SK-MEL-5 (cell line): ENCODE results near the gene UBE2V1. TPM values are rescaled to one million over a fixed set of nuclear protein-coding genes. Genes with fewer than 3 reads are reported as not detected.

Source experiments
- DNase-seq: peaks from one replicate; pipeline ENCODE4 v3.0.0-alpha.2; 2016; ENCODE audit warnings: low read depth, low spot score
- in situ Hi-C: cut with HindIII; loops from 2 replicates; pipeline ENCODE4 v1.10.0; 2016; ENCODE audit warnings: low sequenced_read_pairs, high pct_unique_total_duplicates, low pct_unique_long_range_greater_than_20kb
- total RNA-seq: library from RNA; depleted of rRNA; stranded (reverse); fragments of >200 nt; shearing (Covaris generic); gene quantifications from 2 replicates; pipeline ENCODE4 v1.2.3, GENCODE V29; 2014

The UBE2V1 gene
- total RNA-seq, 1 experiment from 2014 or later, result 53.1 TPM

DNA sequence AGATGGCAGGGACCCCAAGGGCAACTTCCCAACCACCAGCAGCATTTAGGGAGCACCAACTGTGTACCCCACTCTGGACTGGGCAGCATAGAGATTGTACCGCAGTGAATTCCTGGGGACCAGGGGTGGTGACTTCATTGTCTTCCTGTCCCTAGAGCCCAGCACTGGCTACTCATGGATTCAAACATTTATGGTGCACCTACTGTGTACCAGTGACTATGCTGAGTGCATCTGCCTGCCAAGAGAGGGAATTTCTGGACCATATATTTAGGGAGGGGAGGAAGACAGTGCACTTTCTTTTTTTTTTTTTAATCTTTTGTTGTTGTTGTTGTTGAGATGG lies 55.3 kb downstream of the UBE2V1 start:
- in situ Hi-C loops, result no loop called here

DNA sequence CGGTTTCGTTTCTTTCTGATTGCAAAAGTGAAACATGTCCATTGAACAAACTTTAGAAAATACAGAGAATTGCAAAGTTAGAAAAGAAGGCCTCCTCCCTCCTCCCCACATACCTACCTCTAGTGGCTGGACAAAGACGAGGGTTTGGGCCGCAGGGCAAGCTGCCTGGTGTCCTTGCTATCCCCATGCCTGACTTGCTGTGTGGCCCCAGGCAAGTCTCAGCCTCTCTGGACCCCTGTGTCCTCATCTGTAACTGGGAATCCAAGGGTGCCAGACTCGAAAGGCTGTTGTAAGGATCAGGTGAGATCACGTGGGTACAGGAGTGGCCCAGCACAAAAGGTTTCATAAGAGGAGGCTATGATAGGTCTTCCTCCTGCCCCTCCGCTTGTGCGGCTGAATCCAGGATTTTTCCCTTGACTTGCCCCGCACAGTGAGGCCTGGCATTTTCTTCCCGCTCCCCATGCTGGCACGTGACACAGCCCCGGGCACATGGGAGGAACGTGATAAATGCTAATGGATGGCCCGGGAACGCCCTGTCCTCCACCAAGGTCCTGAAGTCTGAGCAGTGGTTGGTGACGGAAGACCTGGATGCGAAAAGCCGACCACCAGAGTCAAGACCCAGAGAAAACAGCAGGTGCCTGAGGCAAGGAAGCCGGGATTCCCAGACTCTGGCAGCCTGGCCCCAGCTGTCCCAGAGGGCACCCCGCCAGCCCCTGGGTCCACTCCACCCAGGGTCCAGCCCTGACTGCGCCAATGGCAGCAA lies 55.8 kb downstream of the UBE2V1 start:
- in situ Hi-C loops, result no loop called here

More for the DNA sequence above, 55.3 kb downstream of the UBE2V1 start:
- no peak for DNase-seq

DNA sequence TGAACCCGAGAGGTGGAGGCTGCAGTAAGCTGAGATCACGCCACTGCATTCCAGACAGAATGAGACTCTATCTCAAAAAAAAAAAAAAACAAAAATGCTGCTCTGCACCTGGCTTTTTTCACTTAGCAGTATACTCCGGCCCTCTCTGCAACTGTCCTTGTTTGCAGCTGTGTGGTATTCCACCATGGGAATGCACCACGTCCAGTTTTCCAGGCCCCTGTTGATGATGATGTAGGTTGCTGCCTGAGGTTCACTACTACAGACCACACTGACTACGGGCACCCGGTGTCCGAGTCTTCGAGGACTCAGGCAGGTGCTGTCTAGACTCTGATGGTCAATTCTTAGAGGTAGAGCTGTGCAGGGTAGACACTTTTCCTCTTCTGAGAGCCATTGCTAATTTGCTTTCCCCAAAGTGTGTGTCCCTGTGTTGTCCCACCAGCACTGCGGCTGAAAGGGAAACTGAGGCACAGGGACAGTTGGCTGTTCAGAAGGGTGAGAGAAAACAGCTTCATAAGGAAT lies 56.5 kb downstream of the UBE2V1 start:
- in situ Hi-C loops, result no loop called here
- no peak for DNase-seq

More for the DNA sequence above, 55.8 kb downstream of the UBE2V1 start:
- no peak for DNase-seq

DNA sequence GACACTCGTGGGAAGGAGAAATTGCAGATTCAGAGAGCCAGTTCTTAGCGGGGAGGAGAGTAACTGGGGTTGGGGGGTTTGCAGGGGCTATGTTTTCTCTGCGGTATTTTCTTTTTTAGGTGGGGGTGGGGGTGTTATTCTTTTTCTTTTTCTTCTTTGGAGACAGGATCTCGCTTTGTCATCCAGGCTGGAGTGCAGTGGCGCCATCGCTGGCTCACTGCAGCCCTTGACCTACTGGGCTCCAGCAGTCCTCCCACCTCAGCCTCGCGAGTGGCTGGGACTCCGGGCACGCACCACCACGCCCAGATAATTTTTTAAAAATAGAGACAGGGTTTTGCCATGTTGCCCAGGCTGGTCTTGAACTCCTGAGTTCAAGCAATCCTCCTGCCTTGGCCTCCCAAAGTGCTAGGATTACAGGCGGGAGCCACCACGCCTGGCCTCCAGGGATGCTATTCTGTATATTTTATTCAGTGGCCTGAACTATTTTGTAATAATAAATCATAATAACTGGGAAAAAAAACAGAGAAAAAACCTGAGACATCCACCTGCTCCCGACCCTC lies 57.3 kb downstream of the UBE2V1 start:
- DNase-seq, result no peak
- in situ Hi-C loops, result no loop called here

DNA sequence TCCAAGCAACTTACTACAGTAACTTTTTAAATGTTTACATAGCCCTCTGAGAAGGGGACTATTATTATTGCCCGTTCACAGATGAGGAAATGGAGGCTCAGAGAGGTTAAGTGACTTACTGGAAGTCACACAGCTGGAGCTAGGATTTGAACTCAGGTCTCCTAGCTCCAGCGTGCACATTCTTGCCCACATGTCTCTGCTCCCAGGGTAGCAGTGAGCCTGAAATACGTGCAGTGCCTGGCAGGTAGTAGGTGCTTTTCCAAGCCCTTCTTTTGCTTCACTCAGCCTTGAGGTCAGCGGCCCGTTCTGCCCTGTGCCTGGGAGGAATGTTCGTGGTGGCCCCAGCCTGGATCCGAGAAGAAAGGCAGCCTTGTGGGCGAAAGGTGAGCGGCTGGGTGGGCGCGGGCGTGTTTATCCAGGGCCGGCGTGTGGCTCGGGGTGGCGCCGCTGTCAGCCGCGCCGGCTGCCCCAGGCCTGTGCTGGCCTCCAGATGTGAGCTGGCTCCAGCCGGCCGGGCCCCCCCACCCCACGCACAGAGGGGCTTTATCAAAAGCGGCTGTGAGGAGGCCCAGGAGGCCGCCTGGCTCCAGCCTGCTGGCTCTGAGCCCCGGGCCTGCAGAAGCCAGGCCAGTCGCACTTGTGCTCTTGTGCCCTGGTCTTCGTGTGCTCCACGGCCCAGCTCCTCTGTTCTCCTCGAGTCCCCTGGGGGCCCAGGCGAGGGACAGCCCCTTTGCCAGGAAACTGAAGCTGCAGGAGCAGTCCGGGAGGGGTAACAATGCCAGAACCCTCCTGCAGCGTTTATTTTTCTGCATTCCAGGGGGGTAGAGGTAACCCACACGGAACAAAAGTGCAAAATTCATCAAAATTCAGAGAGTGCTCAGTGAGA lies 58.1 kb downstream of the UBE2V1 start:
- peak; percentile 22 for DNase-seq
- in situ Hi-C loops, result no loop called here

DNA sequence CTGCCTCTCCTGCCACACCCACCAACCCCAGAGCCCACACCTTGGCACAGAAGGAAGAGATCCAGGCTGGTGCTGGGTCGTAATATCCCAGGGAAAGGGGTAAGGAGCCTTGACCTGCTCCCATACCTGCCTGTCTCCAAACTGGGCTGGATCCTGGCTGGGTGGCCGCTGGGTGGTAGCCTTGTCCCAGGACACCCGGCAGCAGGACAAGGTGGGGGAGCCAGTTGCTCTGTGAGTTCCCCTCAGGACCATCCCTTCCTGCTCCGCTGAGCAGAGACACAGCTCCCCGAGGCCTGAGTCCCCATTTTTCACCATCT lies 58.8 kb downstream of the UBE2V1 start:
- in situ Hi-C loops, result no loop called here
- no peak for DNase-seq

DNA sequence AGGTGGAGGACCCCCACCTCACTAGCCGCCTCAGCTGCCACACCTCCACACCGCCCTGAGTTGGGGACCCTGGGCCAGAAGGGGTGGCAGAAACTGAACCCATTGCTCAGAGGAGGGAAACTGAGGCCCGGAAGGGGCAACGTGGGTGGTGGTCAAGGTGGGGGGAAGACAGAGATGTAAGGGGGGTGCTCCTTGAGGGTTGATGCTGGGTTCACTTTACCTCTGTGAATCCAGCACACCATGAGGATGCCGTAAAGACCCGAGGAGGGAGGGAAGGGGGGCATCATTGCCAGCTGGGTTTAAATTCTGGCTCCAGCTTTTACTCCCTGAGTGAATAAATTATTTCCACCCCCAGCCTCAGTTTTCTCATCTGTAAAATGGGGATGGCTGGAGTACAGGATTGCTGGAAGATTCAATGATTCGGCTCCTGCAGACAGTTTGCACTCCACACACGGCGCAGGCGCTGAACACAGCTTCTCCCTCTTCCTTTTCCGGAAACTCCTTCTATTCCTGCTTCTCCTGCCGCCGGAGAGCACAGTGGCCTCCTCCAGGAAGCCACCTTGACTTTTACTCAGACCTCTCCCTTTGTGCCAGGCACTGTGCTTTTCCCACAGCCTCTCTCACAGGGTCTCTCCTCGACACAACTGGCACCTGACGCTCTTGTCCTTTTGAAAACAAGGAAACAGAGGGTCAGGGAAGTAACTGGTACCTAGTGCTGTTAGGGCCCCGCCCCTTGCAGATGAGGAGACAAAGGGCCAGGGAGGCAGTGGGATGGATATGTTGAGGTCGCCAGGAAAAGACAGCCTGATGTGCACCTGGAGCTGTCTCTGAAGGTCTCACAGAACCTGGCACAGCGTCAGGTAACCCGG lies 59.4 kb downstream of the UBE2V1 start:
- DNase-seq, result no peak
- in situ Hi-C loops, result no loop called here

DNA sequence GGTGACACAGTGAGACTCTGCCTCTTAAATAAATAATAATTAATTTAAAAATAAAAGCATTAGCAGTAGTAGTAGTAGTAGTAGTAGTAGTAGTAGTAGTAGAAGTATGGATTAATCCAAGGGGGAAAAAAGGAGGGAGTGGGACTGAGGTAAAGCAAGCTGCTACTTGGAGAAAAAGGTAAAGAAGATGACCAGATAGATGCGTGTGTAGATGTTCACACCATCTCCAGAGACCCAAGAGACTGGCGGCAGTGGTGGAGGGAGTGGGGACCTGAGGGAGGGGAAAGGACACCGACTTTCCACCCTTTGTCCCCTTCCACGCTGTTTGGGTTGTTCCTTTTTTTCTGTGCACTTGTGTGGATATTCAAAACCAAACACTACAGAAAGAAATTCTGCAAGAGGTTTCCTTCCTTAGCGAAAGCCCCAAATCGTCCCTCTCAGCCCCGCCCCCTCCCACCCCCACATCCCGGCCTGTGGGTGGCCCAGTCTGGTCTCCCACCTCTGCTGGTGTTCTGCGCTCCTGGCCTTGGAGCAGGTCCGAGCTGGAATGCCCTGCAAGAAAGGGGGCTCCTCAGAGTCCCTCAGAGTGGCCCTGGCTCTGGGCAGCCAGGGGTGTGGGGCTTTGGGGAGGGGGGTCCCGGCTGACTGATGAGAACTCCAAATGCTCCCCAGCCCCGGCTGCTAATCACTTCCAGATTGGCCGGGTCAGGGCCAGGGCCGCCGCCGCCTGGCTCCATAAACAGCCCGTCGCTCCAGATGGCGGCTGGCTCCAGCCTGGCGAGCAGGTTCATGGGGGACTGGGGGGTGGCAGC lies 60.2 kb downstream of the UBE2V1 start:
- no peak for DNase-seq
- in situ Hi-C loops, result no loop called here

DNA sequence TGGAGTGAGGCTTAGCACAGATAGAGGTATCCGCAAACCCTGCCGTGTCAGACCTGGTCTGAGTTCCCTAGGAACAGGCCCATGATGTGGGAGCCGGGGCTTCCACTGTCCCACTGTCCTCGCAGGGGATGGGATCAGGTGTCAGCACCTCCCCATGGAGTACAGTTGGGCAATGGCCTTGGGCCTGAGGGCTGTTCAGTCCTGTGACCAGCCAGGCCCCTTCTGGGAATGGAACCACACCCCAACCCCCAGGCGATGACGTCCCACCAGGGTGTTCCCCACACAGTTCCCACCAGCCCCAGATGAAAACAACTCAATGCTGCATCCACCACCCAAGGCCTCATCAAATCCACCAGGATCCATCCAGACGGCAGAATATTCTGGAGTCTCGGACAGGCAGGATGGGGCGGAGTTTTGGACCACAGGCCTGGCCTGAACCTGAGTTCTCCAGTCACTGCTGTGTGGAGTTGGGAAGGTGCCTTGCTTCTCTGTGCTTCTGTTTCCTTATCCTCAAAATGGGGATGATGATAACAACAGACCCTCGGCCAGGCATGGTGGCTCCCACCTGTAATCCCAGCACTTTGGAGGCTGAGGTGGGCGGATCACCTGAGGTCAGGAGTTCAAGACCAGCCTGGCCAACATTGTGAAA lies 62.2 kb downstream of the UBE2V1 start:
- no peak for DNase-seq
- in situ Hi-C loops, result no loop called here

DNA sequence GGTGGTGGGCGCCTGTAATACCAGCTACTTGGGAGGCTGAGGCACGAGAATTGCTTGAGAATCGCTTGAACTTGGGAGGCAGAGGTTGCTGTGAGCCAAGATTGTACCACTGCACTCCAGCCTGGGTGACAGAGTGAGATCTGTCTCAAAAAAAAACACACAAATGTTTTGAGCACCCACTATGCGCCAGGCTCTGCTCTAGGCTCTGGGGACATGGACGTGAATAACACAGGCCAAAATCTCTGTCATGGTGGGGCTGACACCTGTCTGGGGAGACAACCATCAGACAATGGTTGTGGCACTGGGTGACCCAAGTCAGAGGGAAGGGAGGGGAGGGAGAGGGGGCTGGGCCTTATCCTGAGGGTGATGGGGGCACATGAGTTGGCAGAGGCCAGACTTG lies 62.7 kb downstream of the UBE2V1 start:
- in situ Hi-C loops, result no loop called here
- DNase-seq, result no peak

DNA sequence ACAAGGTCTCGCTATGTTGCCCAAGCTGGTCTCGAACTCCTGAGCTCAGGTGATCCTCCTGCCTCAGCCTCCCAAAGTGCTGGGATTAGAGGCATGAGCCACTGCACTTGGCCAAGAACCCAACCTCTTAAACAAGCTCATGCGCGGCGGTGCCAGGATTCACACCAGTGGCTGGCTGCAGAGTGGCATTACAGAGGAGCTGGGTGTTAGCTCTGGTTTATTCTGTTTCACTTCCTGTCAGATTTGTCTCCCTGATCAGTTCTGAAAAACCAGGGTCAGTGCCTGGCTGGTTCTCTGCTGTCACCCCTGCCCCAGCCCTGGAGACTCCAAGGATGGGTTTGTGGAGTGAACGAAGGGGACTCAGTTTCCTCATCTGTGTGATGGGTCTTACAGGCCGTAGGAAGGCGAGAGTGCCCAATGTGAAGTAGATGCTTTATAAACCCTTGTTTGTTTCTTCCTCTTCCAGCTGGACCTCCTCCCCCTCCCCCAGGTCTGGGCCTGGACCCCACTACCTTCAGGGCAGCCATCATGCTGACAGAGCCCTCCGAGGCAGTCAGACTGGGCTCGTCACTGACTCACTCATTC lies 63.4 kb downstream of the UBE2V1 start:
- no peak for DNase-seq
- in situ Hi-C loops, result no loop called here

DNA sequence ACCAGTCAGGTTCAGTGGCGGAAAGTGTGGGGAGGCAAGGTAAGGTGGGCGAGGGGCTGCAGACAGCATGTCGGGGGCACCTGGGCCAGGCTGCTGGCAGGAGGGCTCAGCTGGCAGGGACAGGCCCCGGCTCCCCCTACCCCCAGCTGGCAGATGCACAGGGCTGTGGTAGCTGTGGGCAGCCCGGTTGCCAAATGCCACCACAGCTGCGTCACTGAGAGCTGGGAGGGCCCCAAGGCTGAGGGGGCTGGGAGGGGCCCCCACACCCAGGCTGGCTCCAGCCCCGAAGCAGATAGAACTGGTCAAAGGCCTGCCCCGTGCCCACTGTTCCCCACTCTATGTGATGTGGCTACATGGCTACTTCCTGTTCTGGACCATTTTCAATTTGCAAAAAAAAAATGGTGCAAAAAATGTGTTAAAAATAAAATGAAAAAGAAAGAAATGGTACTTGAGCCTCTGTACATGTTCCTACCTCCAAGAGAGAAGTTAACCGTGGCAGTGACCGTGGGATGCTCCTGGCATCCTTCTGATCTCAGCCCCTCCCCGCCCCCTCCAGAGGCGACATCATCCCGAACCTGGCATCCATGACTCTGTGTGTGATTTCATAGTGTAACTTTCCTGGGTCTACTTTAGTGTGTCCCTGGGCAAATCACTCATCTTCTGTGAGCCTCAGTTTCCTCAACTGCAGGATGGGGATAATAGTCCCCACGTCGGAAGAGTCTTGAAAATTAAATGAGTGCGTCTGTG lies 64.4 kb downstream of the UBE2V1 start:
- DNase-seq, result no peak
- in situ Hi-C loops, result no loop called here

DNA sequence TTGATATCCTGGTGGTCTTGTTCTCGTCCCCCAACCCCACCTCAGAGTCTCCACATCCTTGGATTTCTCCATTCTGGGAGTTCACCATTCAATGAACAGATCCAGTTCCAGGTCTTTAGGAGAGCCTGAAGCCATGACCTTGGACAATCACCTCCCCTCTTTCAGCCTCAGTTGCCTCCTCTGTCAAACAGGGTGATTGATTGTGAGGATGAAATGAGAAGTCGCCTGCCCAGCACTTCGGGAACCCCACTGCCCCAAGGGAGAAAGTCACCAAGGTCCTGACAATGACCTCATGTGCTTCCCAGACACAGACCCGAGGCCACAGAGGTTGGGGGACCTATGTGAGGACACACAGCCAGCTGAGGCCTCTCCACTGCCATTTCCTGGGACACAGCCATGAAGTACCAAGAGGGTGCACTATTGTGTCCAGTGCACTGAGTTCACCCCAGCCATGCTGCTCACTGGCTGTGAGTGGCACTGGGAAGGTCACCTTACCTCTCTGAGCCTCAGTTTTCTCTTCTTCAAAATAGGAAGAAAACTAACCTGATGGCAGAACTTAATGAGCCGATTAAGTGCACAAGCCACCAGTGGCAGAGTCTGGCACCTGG lies 68.5 kb downstream of the UBE2V1 start:
- in situ Hi-C loops, result no loop called here
- DNase-seq, result no peak

DNA sequence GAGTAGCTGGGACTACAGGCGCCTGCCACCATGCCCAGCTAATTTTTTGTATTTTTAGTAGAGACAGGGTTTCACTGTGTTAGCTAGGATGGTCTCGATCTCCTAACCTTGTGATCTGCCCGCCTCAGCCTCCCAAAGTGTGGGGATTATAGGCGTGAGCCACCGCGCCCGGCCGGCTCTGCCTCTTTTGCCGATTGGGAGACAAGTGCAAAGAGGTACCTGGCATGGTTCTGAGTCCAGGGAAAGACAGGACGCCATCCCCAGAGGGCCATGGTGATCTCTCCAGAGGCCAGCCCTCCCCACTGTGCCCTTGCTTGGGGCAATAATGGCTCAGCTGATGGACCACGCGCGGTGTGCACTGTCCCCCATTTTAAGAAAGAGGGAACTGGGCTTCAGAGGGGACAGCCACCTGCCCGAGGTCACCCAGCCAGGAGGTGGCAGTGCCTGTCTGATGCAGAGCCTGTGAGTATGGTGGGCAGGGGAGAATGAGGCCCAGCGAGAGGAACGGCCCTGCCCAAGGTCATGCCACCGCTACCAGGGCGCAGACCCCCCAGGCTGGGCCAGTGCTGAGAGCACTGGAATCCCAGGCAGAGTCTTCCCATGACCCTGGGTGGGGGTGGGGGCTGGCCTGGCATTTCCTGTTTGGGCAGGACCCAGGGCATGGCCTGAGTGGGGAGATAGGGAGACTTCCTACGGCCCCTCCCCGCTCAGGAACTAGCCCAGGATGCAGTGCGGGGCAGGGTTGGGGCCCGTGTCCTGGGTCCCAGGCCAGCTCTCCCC lies 69.2 kb downstream of the UBE2V1 start:
- no peak for DNase-seq
- in situ Hi-C loops, result no loop called here
